Astrocyte (in vitro differentiated cells and primary cell): ENCODE measurements around the gene ZNF385B.

Source experiments
- EZH2 ChIP-seq: IDR thresholded peaks from 2 replicates; pipeline ENCODE4 v1.6.1; 2012; ENCODE audit warnings: mild to moderate bottlenecking, low read length, inconsistent platforms; ENCODE audit not compliant: insufficient read depth
- TF ChIP-seq, protein P1 (sequence below): IDR thresholded peaks from 2 replicates; pipeline ENCODE4 v1.5.1; 2011; ENCODE audit warnings: low read depth, mild to moderate bottlenecking, inconsistent platforms, low read length, moderate library complexity; ENCODE audit not compliant: insufficient read depth

DNA sequence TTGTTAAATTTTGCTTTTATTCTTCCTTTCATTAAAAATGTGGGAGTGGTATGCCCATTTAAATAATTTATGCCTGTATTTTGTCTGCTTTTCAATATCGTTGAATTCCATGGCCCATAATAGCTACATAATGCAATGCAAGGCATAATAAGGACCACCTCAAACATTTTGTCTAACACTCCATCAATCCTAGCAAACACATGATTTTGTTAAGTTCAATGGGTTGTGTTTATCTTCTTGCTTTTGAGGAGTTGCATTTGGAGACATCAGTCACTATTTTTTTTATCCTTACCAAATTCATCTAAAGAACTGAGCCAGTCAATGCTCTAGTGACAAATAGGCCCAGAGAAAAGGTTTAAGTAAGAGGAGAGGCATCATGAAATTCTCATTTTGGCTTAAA, 145.5 kb downstream of the ZNF385B start:
- TF ChIP-seq, protein P1, sequence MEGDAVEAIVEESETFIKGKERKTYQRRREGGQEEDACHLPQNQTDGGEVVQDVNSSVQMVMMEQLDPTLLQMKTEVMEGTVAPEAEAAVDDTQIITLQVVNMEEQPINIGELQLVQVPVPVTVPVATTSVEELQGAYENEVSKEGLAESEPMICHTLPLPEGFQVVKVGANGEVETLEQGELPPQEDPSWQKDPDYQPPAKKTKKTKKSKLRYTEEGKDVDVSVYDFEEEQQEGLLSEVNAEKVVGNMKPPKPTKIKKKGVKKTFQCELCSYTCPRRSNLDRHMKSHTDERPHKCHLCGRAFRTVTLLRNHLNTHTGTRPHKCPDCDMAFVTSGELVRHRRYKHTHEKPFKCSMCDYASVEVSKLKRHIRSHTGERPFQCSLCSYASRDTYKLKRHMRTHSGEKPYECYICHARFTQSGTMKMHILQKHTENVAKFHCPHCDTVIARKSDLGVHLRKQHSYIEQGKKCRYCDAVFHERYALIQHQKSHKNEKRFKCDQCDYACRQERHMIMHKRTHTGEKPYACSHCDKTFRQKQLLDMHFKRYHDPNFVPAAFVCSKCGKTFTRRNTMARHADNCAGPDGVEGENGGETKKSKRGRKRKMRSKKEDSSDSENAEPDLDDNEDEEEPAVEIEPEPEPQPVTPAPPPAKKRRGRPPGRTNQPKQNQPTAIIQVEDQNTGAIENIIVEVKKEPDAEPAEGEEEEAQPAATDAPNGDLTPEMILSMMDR: no peak
- no peak for TF ChIP-seq EZH2
